ENCODE measurements around the gene PRKG1.

DNA sequence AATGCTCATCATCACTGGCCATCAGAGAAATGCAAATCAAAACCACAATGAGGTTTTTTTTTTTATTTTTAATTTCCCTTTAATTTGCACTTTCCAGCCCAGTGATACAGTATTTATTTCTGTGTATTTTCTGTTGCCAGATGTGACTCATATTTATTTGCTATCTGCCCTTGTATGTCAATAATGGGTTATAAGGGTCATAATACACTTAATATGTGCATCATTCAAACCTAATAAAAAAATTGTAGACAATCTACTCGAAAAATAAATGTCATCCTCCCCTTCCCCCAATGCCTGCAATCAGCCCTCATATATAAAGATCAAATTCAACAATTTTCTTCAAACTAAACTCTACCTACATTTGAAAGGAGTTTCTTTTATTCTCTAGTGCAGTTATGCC lies 470.6 kb downstream of the PRKG1 start:
- TF ChIP-seq SIN3A (conservative IDR thresholded peaks at IDR 0.05 in 1 of 2, IDR thresholded peaks at IDR 0.05 in 1 of 2; ENCODE audit: low read depth in 1 of 2, low read length in 2 of 2) (no peak), RFX5 (IDR thresholded peaks at IDR 0.05; ENCODE audit: borderline replicate concordance, low read depth, low read length) (no peak), TEAD4 (IDR thresholded peaks at IDR 0.05; ENCODE audit: low read depth, low read length) (no peak)

Data from H1 (cell line).